Heart right ventricle (tissue), 16 donors: ENCODE results near the gene MYBPH. TPM values are rescaled to one million over a fixed set of nuclear protein-coding genes. Genes with fewer than 3 reads are reported as not detected.

Source experiments
- ATAC-seq, 8 donors: fragments of 200-7000 bp; cut with Tn5 transposase; one replicate each; pipeline ENCODE4 v1.9.1; 2020; ENCODE audit warnings: mild to moderate bottlenecking in 8 of 8, moderate library complexity in 8 of 8, moderate number of reproducible peaks in 1 of 8
- DNase-seq, 2 donors: peaks; one replicate each; pipeline ENCODE4 v3.0.0-alpha.2; 2020
- H3K27ac ChIP-seq, 10 donors: fragments of 200-600 bp; sonication (generic) in 2 of 10; one replicate each; pipeline versions ENCODE4 v1.5.0 to v1.8.0; 2020 to 2022; ENCODE audit warnings: mild to moderate bottlenecking in 3 of 10
- H3K27me3 ChIP-seq, 7 donors: fragments of 200-600 bp; one replicate each; pipeline ENCODE4 v1.8.0; 2021 to 2022; ENCODE audit warnings: mild to moderate bottlenecking in 2 of 7
- H3K36me3 ChIP-seq, 9 donors: fragments of 200-600 bp; sonication (generic) in 1 of 9; one replicate each; pipeline versions ENCODE4 v1.5.0 to v1.8.0; 2020 to 2022; ENCODE audit warnings: mild to moderate bottlenecking in 2 of 9
- H3K4me1 ChIP-seq, 9 donors: fragments of 200-600 bp; sonication (generic) in 1 of 9; one replicate each; pipeline versions ENCODE4 v1.5.0 to v1.8.0; 2020 to 2022; ENCODE audit warnings: mild to moderate bottlenecking in 4 of 9
- H3K4me3 ChIP-seq, 10 donors: fragments of 200-600 bp; sonication (generic) in 2 of 10; one replicate each; pipeline versions ENCODE4 v1.5.0 to v1.8.0; 2020 to 2022; ENCODE audit warnings: mild to moderate bottlenecking in 7 of 10, moderate library complexity in 2 of 10
- H3K9me3 ChIP-seq, 11 donors: fragments of 200-600 bp in 10 of 11; sonication (generic) in 2 of 11; one replicate each; pipeline versions ENCODE4 v1.5.0 to v1.8.0; 2013 to 2022; ENCODE audit warnings: mild to moderate bottlenecking in 2 of 11, control low read depth in 1 of 11, moderate library complexity in 1 of 11
- CTCF ChIP-seq, 9 donors: fragments of 200-600 bp; sonication (generic) in 2 of 9; IDR thresholded peaks; one replicate each; pipeline versions ENCODE4 v1.5.0 to v1.8.0; 2021 to 2022; ENCODE audit warnings: antibody characterized with exemption in 9 of 9, mild to moderate bottlenecking in 5 of 9, moderate library complexity in 1 of 9
- WGBS, 2 donors: extraction: QIAGEN DNeasy Blood & Tissue Kit; methylation state at CpG; one replicate each; pipeline ENCODE4 v1.1.7; 2013; ENCODE audit warnings: inconsistent platforms in 1 of 2; 5-methylcytosine and 5-hydroxymethylcytosine counted together
- intact Hi-C, 10 donors: fragments of 100-400 bp; cut with DNase I; formaldehyde crosslinking; loops; one replicate each; pipeline versions ENCODE4 v1.11.1 to v1.14.2; 2022
- polyA plus RNA-seq, 2 donors: library from polyadenylated mRNA; stranded (reverse); fragments of 200-250 nt; gene quantifications; one replicate each; pipeline ENCODE4 v1.2.3, GENCODE V29; 2013
- total RNA-seq, 10 donors: library from RNA; stranded (reverse); fragmentation: NEBNext Ultra II Directional in 3 of 10; extraction: Animal tissue kit (Norgen Biotek cat#: 25700) in 3 of 10; gene quantifications; one replicate each; pipeline versions ENCODE4 v1.2.1 to v1.2.4, GENCODE V29; 2021 to 2023
- donor health status: Arrhythmogenic right ventricular cardiomyopathy.
- donor health status: ischemic (EF 13 %, LVEDD 7.1; RV severe dilation, severe dysfunction).
- donor health status: healthy with polysubstance abuse.
- donor health status: DM: no; HTN: yes; CAD: no.
- donor health status: DM: no; HTN: no; CAD: no.
- donor health status: ischemic (EF 25% LVEDD 6.9; RV normal size, moderate dysfunction).
- donor health status: ischemic (EF 25% LVEDD 5.7; RV mildly dilated, moderate dysfunction).
- donor health status: healthy.
- donor health status: DM: yes; HTN: yes; CAD: no.
- donor health status: Ischemic cardiomyopathy.
- donor health status: ischemic (EF 35%, LVEDD 5.7; RV mildly dilated, moderate dysfunction).
- donor health status: nonischemic (EF 11% LVEDD 7.7; RV severe dilation, severe dysfunction).
- donor health status: DM: yes; HTN: yes; CAD: no.
- donor health status: PGD.
- donor health status: ischemic (EF 29% LVEDD 5.4; RV normal size, mild dysfunction).
- donor health status: nonischemic (EF 23%, LVEDD 6.1; RV moderate dilation, normal function).

The MYBPH gene
- total and polyA plus RNA-seq, 12 donors = not detected

GRCh38 chr1:203143641-203144040, 32.0 kb downstream of the MYBPH start:
- H3K27ac ChIP-seq = no peak overlapping the region
- ATAC-seq (peak in 5 of 8 donors; percentile 31 to 79 (median 74)), DNase-seq (peak in 1 of 2 donors; percentile 31)
- intact Hi-C loops = no loop called here
- no peaks in the 10 kb centered on the region for H3K36me3 ChIP-seq
- H3K4me3 ChIP-seq = no peak overlapping the region
- WGBS, 2 donors = 55 to 56% methylated on average over 11 of the region's 11 CpGs
- TF ChIP-seq CTCF (IDR thresholded peaks at IDR 0.05) = no peak
- H3K4me1 ChIP-seq = peaks cover 0 to 11% (median 9%) of the 10 kb centered on the region in 9 donors
- H3K27me3 ChIP-seq = peaks cover 0 to 3% (median 0%) of the 10 kb centered on the region in 7 donors
- no peaks in the 10 kb centered on the region for H3K9me3 ChIP-seq

- Histone ChIP-seq H3K4me3 (no peak overlapping the region), H3K4me1 (peaks cover 0 to 11% (median 9%) of the 10 kb centered on the region in 9 donors), H3K27me3 (peaks cover 0 to 3% (median 0%) of the 10 kb centered on the region in 7 donors), H3K27ac (no peak overlapping the region), H3K36me3 (no peaks in the 10 kb centered on the region), H3K9me3 (no peaks in the 10 kb centered on the region)
- TF ChIP-seq CTCF (IDR thresholded peaks at IDR 0.05) = no peak
- DNase-seq (no peak), ATAC-seq (no peak)
- intact Hi-C loops = loop anchor here in 1 of 10 donors (1.0 kb wide), 1 partner anchor 47 kb away; no protein-coding TSS in a partner anchor
- 86 to 89% methylated on average over 5 of the region's 5 CpGs for WGBS, 2 donors
These were observed 32.8 kb downstream of the MYBPH start for GRCh38 chr1:203142684-203143408.

GRCh38 chr1:203142124-203142523, 33.5 kb downstream of the MYBPH start:
- intact Hi-C loops = loop anchor here in 1 of 10 donors (1.0 kb wide), 1 partner anchor 46 kb away; no protein-coding TSS in a partner anchor
- no peaks in the 10 kb centered on the region for H3K9me3 ChIP-seq
- ATAC-seq = no peak

More at GRCh38 chr1:203142124-203142523, 33.5 kb downstream of the MYBPH start:
- no peak for TF ChIP-seq CTCF (IDR thresholded peaks at IDR 0.05)
- H3K27ac ChIP-seq = no peak overlapping the region
- H3K4me3 ChIP-seq = no peak overlapping the region
- WGBS, 2 donors = 91 to 92% methylated on average over 6 of the region's 6 CpGs
- DNase-seq = no peak
- H3K27me3 ChIP-seq = peaks cover 0 to 3% (median 0%) of the 10 kb centered on the region in 7 donors
- no peaks in the 10 kb centered on the region for H3K36me3 ChIP-seq
- H3K4me1 ChIP-seq = peaks cover 0 to 11% (median 9%) of the 10 kb centered on the region in 9 donors
